GM13976 (cell line): ENCODE measurements around the gene EIF3L.

Source experiments
- DNase-seq: peaks from one replicate; pipeline ENCODE4 v3.0.0; 2012; ENCODE audit warnings: low spot score
- in situ Hi-C: fragments of 300-500 bp; cut with MboI; formaldehyde crosslinking; loops from one replicate; pipeline ENCODE4 v1.12.0; 2022; ENCODE audit warnings: low sequenced_read_pairs, mixed read lengths, inconsistent platforms; ENCODE audit not compliant: unreplicated experiment
- TF ChIP-seq, protein P1 (sequence below): IDR thresholded peaks from 2 replicates; pipeline ENCODE4 v1.5.1; 2012; ENCODE audit warnings: borderline replicate concordance, mild to moderate bottlenecking; ENCODE audit not compliant: insufficient read depth; ENCODE audit errors: extremely low read depth, missing control alignments, control extremely low read depth

Gene EIF3L

DNA sequence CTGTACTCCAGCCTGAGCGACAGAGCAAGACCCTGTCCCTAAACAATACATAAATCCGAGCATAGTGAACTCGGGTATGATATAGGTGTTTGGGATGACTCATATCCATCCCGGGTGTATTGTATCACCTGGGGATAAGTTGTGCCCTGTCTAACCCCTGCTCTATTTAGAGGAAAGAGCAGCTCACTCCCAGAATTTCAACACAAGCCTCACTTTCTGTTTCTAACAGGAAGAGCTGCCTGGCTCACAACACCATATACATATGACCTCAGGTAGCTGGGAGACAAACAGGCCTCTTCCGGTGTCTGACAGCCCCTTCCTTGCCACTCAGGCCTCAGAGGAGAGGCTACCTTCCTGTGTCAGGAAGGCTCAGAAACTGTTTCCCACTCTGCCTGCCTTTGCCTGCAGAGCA is 47.0 kb downstream of the EIF3L start:
- TF ChIP-seq, protein P1, sequence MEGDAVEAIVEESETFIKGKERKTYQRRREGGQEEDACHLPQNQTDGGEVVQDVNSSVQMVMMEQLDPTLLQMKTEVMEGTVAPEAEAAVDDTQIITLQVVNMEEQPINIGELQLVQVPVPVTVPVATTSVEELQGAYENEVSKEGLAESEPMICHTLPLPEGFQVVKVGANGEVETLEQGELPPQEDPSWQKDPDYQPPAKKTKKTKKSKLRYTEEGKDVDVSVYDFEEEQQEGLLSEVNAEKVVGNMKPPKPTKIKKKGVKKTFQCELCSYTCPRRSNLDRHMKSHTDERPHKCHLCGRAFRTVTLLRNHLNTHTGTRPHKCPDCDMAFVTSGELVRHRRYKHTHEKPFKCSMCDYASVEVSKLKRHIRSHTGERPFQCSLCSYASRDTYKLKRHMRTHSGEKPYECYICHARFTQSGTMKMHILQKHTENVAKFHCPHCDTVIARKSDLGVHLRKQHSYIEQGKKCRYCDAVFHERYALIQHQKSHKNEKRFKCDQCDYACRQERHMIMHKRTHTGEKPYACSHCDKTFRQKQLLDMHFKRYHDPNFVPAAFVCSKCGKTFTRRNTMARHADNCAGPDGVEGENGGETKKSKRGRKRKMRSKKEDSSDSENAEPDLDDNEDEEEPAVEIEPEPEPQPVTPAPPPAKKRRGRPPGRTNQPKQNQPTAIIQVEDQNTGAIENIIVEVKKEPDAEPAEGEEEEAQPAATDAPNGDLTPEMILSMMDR: no peak
- peak; percentile 84 for DNase-seq
- in situ Hi-C loops: no loop called here

DNA sequence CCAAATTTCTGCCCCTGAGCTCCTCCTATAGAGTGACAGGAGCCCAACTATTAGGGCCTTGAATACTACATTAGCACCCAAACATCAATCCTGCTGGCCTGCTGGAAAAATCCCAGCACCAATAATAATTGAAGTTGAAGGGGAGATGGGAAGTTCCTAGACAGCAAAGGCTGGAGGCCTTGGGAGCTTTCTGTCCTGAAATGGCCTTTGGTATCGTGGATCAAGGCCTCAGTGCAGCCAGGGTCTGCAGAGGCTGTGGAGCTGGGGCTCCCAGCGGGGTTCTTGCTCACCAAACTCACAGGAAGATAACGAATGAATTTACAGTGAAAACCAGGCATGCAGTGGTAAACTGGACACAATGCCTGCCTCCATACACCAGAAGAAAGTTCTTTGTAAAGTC is 47.7 kb downstream of the EIF3L start:
- DNase-seq: no peak
- in situ Hi-C loops: no loop called here
- TF ChIP-seq, protein P1: no peak

DNA sequence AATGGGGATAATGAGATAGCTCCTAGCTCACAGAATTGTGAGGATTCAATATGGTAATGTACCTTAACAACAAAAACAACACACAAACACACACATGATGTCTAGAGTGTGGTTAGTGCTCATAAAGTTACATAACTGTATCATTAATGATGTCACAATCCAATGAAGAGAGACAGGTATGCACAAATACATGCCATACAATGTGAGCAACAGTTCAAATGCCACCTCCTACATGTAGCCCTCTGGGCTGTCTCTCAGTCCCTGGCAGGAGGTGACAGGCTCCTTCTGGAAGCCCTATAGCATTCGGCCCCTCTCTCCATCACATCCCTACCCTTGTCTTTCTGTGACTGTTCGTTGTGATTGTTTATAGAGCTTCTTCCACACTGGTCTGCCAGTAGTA is 48.6 kb downstream of the EIF3L start:
- DNase-seq: no peak
- TF ChIP-seq, protein P1: no peak
- in situ Hi-C loops: no loop called here

DNA sequence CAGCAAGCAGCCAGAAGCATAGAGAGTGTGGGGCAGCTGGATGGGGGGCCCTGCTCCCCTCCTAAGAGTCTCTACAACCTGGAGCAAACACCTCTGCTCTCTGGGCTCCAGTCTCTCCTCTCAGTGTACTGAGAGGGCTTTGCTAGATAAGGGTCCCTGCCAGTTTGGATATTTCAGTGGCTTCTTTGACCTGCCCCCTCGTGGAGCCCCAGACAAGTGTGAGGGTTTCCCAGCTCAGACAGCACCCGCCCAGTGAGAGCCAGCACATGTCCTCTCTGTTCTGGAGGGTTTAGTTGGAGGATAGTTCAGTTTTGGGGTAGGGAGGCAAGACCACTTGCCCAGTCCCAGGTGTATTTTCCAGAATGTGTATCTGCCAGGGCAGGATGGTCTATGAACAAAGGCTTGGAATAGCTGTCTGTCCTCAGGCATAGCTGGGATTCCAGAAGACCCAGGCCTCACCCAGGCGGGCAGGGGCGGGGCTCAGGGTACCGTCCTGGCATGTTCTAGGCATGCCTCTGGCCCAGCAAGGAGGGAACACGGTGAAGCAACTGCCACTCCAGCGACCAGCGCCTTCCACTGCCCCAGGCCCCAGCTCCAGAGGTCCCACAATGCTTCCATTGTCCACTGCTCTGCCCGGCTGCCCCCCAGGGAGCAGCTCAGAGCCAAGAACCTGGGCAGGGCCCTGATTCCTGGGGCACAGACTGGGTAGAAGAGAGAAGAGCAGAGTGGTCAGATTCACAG is 49.4 kb downstream of the EIF3L start:
- TF ChIP-seq, protein P1: no peak
- no peak for DNase-seq
- in situ Hi-C loops: no loop called here

DNA sequence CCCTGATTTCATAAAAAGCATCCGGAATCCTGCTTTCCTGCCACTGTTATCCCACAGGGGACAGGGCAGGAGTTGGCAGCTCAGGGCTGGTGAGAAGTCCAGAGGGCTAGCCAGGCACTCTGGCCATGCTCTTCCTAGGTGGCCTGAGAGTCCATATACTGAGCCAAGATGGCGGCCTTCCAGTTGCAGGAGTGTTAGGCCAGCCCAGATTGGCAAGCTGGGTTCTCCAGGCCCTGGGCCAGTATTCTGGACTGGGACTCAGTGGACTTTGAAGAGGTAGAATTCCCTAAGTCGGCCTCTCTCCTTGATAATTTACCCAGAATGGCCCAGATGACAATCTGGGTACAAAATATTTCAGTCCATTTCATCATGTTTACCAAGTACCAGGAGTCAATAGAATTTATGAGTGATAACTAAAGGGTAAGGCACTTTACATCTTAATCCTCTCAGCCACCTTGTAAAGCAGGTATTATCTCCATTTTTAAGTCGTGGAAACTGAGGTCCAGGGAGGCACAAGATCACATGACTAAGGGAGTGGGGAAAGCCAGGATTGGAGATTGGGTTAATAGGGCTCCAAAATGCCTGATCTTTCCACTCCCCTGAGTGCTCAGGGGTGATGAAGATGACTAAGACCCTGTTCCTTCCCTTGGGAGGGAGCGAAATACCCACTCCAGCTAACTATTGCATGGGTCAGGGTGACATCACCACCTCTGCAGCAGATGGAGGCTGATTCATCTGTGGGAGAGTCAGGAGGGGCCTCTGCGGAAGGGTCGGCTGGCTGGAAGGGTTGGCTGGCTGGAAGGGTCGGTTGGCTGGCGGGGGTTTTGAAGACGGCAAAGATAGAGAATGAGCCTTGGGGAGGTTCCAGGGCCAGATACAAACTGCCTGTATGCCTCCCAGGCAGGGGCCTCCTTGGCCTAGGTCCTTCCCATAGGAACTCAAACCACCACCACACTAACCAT is 55.6 kb downstream of the EIF3L start:
- TF ChIP-seq, protein P1: no peak
- no peak for DNase-seq
- in situ Hi-C loops: no loop called here

- in situ Hi-C loops: no loop called here
- peak; percentile 96 for DNase-seq
- TF ChIP-seq, protein P1: peak; percentile 71
These were observed 56.5 kb downstream of the EIF3L start, which contains the start of gene MICALL1 for GRCh38 chr22:37905534-37906363. MICALL1 (plus strand) TSS chr22:37906297; CDS start chr22:37906423, 126 bp downstream.
